Kidney (tissue), 14 donors: ENCODE results near the gene ECSCR. TPM values are rescaled to one million over a fixed set of nuclear protein-coding genes. Genes with fewer than 3 reads are reported as not detected.

Source experiments
- DNase-seq, 5 donors: peaks; one replicate each; pipeline ENCODE4 v3.0.0-alpha.2; 2013 to 2020
- FAIRE-seq: peaks from 2 replicates; lab custom pipeline; 2012; peaks lifted over from hg19 to GRCh38; lab: Jason Lieb, UNC
- H3K27ac ChIP-seq, 2 donors: one replicate each; pipeline ENCODE4 v1.7.0; 2013; ENCODE audit warnings: low read depth in 2 of 2, low read length in 2 of 2, inconsistent platforms in 1 of 2
- H3K27me3 ChIP-seq: one replicate; pipeline ENCODE4 v1.7.1; 2013; ENCODE audit warnings: low read length, inconsistent platforms; ENCODE audit not compliant: control insufficient read depth, insufficient read depth
- H3K36me3 ChIP-seq, 3 donors: one replicate each; pipeline versions ENCODE4 v1.7.0 to v1.7.1; 2013; ENCODE audit warnings: low read length in 3 of 3, control low read depth in 1 of 3, inconsistent platforms in 1 of 3; ENCODE audit not compliant: insufficient read depth in 3 of 3, control insufficient read depth in 2 of 3
- H3K4me1 ChIP-seq, 3 donors: one replicate each; pipeline versions ENCODE4 v1.7.0 to v1.7.1; 2013; ENCODE audit warnings: low read length in 3 of 3, inconsistent platforms in 1 of 3, low read depth in 1 of 3; ENCODE audit not compliant: control insufficient read depth in 2 of 3, insufficient read depth in 2 of 3
- H3K4me3 ChIP-seq, 3 donors: one replicate each; pipeline versions ENCODE4 v1.7.0 to v1.8.1; 2013; ENCODE audit warnings: low read length in 3 of 3, control low read depth in 1 of 3, inconsistent platforms in 1 of 3
- H3K9ac ChIP-seq, 3 donors: one replicate each; pipeline versions ENCODE4 v1.7.0 to v1.7.1; 2013; ENCODE audit warnings: low read length in 3 of 3, control low read depth in 1 of 3, inconsistent platforms in 1 of 3
- H3K9me3 ChIP-seq, 3 donors: one replicate each; pipeline versions ENCODE4 v1.7.0 to v1.7.1; 2013; ENCODE audit warnings: low read length in 3 of 3, control low read depth in 1 of 3, inconsistent platforms in 1 of 3; ENCODE audit not compliant: control insufficient read depth in 2 of 3, insufficient read depth in 1 of 3
- CTCF ChIP-seq: IDR thresholded peaks from 3 replicates; pipeline ENCODE4 v1.5.1; 2012; ENCODE audit warnings: mild to moderate bottlenecking, moderate library complexity, borderline replicate concordance; ENCODE audit not compliant: insufficient read depth; ENCODE audit errors: extremely low read depth
- intact Hi-C: fragments of 100-400 bp; cut with DNase I; formaldehyde crosslinking; loops from one replicate; pipeline ENCODE4 v1.11.1; 2022
- polyA plus RNA-seq: library from polyadenylated mRNA; stranded (reverse); fragments of 350-450 nt; fragmentation: Illumina TruSeq; extraction: RNeasy Lipid Tissue Mini Kit (QIAGEN cat#74804); gene quantifications from one replicate; pipeline ENCODE4 v1.2.3, GENCODE V29; 2014; ENCODE audit warnings: low read depth, low replicate concordance; ENCODE audit not compliant: insufficient read depth
- total RNA-seq: library from RNA; stranded (reverse); fragmentation: NEBNext Ultra II Directional; extraction: Animal tissue kit (Norgen Biotek cat#: 25700); gene quantifications from one replicate; pipeline ENCODE4 v1.2.1, GENCODE V29; 2021
- donor health status: control.
- donor health status: control.
- donor health status: control.
- donor health status: control.
- donor health status: control.
- donor health status: DM: yes; HTN: yes; CAD: no.
- donor health status: Normal renal cell carcinoma (clear cell type).

Gene ECSCR
- total and polyA plus RNA-seq, 2 donors from 2014 or later = 31.9 to 34.9 TPM

GRCh38 chr5:139457241-139457640 lies 5.3 kb downstream of the ECSCR start:
- TF ChIP-seq CTCF = no peak
- no peaks in the 10 kb centered on the region for H3K27me3 ChIP-seq
- H3K9me3 ChIP-seq = no peaks in the 10 kb centered on the region
- no peaks in the 10 kb centered on the region for H3K4me1 ChIP-seq
- H3K4me3 ChIP-seq = no peak overlapping the region
- intact Hi-C loops = no loop called here
- no peak overlapping the region for H3K27ac ChIP-seq
- H3K36me3 ChIP-seq = no peaks in the 10 kb centered on the region
- FAIRE-seq (no peak), DNase-seq (no peak)
- no peak overlapping the region for H3K9ac ChIP-seq

GRCh38 chr5:139456776-139457175 lies 5.8 kb downstream of the ECSCR start:
- Histone ChIP-seq H3K9ac (no peak overlapping the region), H3K36me3 (no peaks in the 10 kb centered on the region), H3K4me3 (no peak overlapping the region), H3K27me3 (no peaks in the 10 kb centered on the region), H3K4me1 (no peaks in the 10 kb centered on the region), H3K9me3 (no peaks in the 10 kb centered on the region), H3K27ac (no peak overlapping the region)
- no peak for TF ChIP-seq CTCF
- no peak for FAIRE-seq
- intact Hi-C loops = no loop called here
- DNase-seq = no peak

- no peak overlapping the region for H3K4me3 ChIP-seq
- no peak overlapping the region for H3K9ac ChIP-seq
- H3K36me3 ChIP-seq = no peaks in the 10 kb centered on the region
- H3K9me3 ChIP-seq = no peaks in the 10 kb centered on the region
- no peak for FAIRE-seq
- intact Hi-C loops = no loop called here
- no peaks in the 10 kb centered on the region for H3K4me1 ChIP-seq
- TF ChIP-seq CTCF = no peak
- peak in 1 of 5 donors; percentile 22 for DNase-seq
- no peaks in the 10 kb centered on the region for H3K27me3 ChIP-seq
- no peak overlapping the region for H3K27ac ChIP-seq
Observed at GRCh38 chr5:139454568-139455290, 7.8 kb downstream of the ECSCR start.
